Fibroblast of villous mesenchyme (primary cell): ENCODE results near the gene ZDHHC24. TPM values are rescaled to one million over a fixed set of nuclear protein-coding genes. Genes with fewer than 3 reads are reported as not detected.
A peak's percentile ranks its signal among the peaks of the same experiment; 100 is the strongest.

Experiments used
- DNase-seq: peaks from one replicate; pipeline ENCODE4 v3.0.0-alpha.2; 2010; ENCODE audit warnings: low read depth
- H3K4me3 ChIP-seq: 2 replicates; pipeline ENCODE4 v1.5.1; 2011; ENCODE audit warnings: low read depth, mild to moderate bottlenecking, low read length
- CTCF ChIP-seq: IDR thresholded peaks from 2 replicates; pipeline ENCODE4 v1.5.1; 2012; ENCODE audit warnings: low read depth, mild to moderate bottlenecking, low read length; ENCODE audit not compliant: insufficient read depth
- total RNA-seq: library from RNA; depleted of rRNA; stranded (reverse); fragments of >200 nt; gene quantifications from 2 replicates; pipeline ENCODE4 v1.2.3, GENCODE V29; 2012

The ZDHHC24 gene, protein sequence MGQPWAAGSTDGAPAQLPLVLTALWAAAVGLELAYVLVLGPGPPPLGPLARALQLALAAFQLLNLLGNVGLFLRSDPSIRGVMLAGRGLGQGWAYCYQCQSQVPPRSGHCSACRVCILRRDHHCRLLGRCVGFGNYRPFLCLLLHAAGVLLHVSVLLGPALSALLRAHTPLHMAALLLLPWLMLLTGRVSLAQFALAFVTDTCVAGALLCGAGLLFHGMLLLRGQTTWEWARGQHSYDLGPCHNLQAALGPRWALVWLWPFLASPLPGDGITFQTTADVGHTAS
- total RNA-seq = 9.5 and 11.0 TPM in 2 replicates

DNA sequence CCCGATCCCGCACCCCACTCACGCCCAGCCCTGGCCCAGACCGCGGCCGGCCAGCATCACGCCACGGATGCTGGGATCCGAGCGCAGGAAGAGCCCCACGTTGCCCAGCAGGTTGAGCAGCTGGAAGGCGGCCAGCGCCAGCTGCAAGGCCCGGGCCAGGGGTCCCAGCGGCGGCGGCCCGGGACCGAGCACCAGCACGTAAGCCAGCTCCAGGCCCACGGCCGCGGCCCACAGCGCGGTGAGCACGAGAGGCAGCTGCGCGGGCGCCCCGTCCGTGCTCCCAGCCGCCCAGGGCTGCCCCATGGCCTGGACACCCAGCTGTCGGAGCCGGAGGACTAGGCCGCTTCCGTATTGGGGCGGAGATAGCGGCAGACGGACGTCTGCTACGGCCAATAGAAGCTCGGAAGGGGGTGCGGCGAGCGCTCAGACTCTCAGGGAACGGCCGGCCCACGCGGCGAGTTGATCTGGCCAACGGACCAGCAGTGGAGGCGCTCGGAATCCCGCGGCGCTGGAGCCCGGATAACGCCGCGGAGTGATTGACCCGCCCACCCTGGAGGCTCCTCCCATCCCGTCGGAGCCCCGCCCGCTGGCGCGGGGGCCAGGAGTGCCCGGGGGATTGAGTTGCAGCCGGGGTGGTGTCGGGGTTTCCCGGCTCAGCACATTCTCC, at the start of gene ZDHHC24:
TSS of gene ZDHHC24 (minus strand) at position 348 of the 667 bp plus-strand sequence. CDS start at position 303, 45 bp downstream.
- H3K4me3 ChIP-seq = peak within 1 kb of the TSS; percentile 68
- DNase-seq = peak; percentile 98
- no peak for TF ChIP-seq CTCF

- DNase-seq = peak; percentile 79
- peak overlapping the region; percentile 15 for H3K4me3 ChIP-seq
- no peak for TF ChIP-seq CTCF
Measured at GRCh38 chr11:66595245-66595904, 49.5 kb upstream of the ZDHHC24 start.

DNA sequence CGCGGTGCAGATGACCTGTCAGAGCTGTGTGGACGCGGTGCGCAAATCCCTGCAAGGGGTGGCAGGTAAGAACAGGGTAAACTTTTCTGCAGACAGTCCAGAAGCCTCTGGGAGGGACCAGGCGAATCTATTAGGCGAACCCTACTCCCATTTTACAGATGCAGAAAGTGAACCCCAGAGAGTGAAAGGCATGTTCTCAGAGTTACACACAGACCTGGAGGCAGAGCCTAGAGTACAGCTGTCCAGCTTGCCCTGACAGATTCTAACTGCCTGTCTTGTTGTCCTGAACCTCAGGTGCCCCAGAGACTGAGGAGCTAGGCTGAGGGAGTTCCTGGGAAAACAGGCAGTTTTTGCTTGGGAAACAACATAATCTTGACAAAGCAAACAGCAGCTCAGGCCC, 47.8 kb upstream of the ZDHHC24 start:
- TF ChIP-seq CTCF = no peak
- DNase-seq = no peak
- peak overlapping the region; percentile 85 for H3K4me3 ChIP-seq

- TF ChIP-seq CTCF = no peak
- no peak for DNase-seq
- H3K4me3 ChIP-seq = peak overlapping the region; percentile 85
Measured at GRCh38 chr11:66593303-66593635, 47.4 kb upstream of the ZDHHC24 start.

- H3K4me3 ChIP-seq = peak within 1 kb of the TSS; percentile 85
- peak; percentile 70 for TF ChIP-seq CTCF
- peak; percentile 96 for DNase-seq
Measured at GRCh38 chr11:66592457-66593302, 46.8 kb upstream of the ZDHHC24 start, which contains the start of the genes CCDC87 and CCS. TSS of gene CCDC87 (minus strand) at chr11:66593063. CDS start at chr11:66593015, 48 bp downstream. TSS of gene CCS (plus strand) at chr11:66593185. CDS start at chr11:66593262, 77 bp downstream.

DNA sequence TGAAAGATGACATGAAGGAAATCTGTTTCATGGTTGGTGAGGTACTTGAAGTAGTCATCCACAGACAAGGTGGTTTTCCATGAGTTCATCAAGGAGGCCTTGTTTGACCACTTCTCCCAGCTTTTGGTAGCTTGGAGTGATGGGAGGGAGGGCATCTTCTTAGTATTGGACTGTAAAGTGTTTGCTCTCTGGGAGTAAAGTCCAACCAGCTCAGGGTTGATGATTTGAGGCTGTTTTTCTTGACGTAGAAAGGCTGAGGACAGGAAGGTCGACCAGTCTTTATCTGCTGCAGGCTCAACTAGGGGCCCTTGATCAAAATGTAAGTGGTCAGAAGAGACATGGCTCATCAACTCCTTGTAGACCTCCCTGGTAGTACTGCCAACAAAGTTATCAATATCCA, 45.3 kb upstream of the ZDHHC24 start:
- TF ChIP-seq CTCF = no peak
- DNase-seq = no peak
- no peak overlapping the region for H3K4me3 ChIP-seq
